ENCODE data around the gene ROBO1. TPM values are rescaled to one million over a fixed set of nuclear protein-coding genes. Genes with fewer than 3 reads are reported as not detected.
"Not testable (repeated sequence)": the region's sequence is repeated elsewhere in the genome, so short reads cannot be mapped to it uniquely, and the experiment has no call there.

Gene ROBO1
- total RNA-seq, 1 donor from 2014 or later, result 0.11 TPM

DNA sequence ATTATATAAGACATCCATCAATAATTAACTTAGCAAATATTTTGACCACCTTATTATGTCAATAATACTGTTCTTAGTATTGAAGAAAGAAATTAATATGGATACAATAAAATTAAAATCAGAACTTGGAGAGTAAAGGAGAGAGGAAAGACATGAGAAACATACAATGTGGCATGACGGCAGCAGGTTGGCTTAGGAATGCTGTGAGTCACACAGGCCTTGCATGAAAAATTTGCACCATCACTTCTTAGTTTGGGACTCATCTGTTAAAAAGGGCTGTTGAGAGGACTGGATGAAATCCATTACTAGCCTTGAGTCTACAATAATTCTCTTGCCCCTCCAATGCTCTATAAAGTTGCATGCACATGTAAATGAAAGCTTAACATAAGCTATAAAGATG lies 880.8 kb downstream of the ROBO1 start:
- intact Hi-C loops (cut with micrococcal nuclease), result no loop called here

DNA sequence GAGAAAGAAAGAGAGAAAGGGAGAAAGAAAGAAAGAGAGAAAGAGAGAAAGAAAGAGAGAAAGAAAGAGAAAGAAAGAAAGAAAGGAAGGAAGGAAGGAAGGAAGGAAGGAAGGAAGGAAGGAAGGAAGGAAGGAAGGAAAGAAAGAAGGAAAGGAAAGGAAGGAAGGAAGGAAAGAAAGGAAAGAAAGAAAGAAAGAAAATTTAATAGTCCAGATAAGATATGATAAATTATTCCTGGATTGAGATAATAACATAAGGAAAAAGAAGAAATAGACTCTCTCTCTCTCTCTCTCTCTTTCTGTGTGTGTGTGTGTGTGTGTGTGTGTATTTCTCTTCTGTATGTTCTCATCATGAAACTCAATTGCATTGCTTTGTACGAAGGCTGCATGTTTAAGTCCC lies 883.2 kb downstream of the ROBO1 start:
- intact Hi-C loops (cut with micrococcal nuclease), result not testable (repeated sequence)

DNA sequence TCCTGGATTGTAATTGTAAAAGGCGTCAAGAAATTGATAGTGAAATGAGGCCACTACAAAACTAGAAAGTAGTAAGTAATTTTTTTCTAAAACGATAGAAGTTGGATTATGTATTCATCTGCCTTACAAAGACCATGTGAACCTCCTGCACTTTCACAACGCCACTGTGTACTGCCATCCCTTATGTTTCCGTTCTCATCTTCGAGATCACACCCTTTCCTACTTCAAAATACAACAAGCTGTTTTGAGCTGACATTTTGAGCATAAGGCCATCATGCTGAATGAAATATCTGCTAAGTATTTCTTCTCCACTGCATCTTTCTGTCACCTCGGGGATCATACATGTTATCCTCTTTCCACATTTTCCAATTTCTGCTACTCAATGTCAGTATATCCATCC lies 885.5 kb downstream of the ROBO1 start:
- intact Hi-C loops (cut with micrococcal nuclease), result no loop called here

DNA sequence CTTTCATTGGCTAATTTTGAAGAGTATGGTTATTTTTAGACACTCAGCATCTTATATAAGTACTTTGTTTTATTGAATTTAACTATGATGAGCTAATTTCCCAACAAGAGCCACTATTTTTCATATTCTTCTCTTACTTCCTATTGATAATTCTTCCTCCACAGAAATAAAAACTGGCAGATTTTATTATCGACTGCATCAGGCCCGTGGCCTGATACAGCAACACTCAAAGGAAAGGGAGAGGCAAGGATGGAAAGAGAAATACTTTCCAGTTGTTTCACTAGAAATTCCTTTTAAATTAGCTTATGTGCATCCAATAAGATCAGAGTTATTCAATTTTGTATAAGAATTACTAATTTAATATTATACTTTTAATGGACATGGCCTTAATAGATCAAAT lies 886.3 kb downstream of the ROBO1 start:
- intact Hi-C loops (cut with micrococcal nuclease), result no loop called here

DNA sequence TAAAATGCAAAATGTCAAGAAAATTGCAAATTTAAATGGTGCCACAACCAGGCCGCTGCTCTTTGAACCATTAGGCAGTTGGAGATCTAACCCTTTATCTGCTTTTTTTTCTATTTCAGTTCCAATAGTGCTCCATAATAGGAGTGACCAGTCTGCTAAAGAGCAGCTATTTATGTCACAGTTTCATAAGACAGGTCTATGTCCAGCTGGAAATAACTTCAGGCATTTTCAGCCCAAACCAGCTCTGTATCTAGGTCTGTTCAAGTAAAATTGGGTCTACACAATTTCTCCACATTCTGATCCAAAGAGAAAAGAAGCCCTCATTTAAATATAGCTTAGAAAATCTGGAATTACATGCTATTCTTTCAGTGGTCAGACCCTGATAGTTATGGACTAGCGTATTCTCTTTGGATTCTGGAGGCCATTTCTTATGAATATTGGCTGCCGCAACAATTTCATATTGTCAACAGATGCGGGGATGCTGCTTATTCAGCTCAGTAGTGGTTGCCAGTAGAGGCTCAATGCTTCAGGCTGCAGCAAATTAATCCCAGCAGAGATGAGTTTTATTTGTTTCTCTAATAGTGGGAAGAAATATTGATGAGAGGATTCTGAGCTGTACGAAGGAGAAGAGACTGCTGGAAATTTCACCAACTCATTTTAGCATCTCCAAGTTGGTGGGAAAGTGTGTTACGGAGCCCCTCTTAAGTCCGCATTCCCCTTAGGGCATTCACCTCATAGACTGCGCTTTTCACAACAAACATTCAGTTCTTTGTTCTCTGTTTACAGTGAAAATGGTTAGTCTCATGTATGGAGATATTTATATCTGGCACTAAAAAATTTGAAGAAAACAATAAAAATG lies 887.0 kb downstream of the ROBO1 start:
- intact Hi-C loops (cut with micrococcal nuclease), result no loop called here

DNA sequence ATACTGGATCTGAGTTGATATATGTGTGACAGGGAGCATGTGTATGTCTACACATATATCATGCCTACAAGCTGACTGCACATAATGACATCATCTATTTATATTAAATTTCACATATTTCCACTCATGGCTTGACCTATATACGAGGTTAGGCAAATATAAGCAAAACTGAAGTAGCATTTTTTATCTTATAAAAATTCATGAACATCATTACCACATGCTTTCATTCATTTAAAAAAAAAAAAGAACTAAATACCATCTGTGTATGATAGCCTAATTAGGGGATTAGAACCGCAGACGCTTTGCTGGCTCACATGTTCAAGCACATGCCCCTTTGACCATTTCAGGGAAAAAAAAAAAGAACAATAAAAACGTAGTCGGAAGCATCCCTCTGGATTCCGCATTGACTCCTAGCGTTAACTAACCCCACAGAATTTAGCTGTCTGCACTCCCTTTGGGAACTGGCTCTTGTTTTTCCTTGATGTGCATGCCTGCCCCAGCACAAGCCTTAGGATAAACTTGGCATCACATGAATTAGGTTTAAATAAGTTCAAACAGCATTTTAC lies 888.4 kb downstream of the ROBO1 start:
- intact Hi-C loops (cut with micrococcal nuclease), result no loop called here

DNA sequence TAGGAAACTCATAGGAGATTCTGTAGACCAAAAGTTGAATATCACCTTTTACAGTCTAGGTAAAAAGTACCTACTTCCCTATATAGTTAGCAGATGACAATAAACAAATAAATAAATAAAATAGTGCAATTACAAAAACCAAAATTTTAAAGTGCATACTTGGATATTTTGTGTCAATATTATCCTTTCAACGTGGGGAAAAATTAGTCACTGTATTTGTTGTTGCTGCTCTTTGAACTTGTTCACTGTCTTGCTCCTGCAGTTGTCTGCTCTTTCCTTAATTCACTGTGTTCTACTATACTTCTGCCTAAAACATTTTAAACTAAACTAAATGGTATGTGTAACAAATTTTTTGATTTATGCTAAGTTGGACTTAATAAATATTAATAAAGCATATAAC lies 889.0 kb downstream of the ROBO1 start:
- intact Hi-C loops (cut with micrococcal nuclease), result no loop called here

DNA sequence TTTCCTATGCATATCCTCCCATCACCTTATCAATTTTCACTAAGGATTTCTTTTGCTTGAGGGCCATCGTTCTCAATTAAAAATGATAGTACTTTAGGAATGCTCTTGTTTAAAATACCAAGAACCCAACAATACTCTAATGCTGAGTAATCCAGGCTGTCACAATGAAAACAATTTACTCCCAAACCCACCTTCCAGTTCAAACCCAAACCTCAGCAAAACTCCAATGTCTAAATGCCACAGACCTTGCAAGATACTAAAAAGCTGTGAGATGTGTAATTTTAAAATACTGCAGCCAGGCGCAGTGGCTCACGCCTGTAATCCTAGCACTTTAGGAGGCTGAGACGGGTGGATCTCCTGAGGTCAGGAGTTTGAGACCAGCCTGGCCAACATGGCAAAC lies 889.8 kb downstream of the ROBO1 start:
- intact Hi-C loops (cut with micrococcal nuclease), result no loop called here

DNA sequence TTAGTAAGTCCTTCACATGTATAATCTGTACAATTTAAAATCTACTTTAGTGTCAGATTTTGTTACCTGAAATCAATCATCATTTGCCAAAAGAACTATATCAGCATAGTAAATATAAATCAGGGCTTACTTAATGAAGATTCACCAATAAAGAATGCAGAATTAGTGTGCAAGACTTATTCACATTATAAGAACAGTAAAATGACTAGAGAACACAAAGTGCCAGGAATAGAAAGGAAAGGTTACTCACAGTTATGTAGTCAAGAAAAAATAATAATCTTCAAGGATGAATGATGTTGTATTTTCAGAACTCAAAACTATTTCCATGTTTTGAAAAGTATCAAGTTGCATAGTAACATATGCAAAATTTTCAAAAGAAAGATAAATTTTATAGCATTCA lies 891.9 kb downstream of the ROBO1 start:
- intact Hi-C loops (cut with micrococcal nuclease), result no loop called here

DNA sequence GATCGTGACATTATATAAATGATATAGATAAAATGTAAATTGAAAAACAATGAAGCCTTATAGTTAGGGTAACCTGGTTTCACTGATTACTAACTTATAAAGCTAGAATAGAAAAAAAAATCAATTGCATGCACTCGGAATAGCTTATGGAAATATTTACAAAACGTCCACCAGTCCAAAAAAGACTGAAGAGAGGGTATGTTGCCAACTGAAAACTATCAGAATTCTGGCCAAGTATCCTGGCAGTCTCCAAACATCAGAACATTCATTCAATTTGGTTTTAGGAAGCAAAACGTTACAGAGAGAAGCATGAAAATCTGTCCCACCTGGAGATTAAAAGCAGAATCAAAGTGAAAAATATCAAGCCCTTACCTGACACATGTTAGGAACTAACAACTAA lies 892.4 kb downstream of the ROBO1 start:
- intact Hi-C loops (cut with micrococcal nuclease), result no loop called here

DNA sequence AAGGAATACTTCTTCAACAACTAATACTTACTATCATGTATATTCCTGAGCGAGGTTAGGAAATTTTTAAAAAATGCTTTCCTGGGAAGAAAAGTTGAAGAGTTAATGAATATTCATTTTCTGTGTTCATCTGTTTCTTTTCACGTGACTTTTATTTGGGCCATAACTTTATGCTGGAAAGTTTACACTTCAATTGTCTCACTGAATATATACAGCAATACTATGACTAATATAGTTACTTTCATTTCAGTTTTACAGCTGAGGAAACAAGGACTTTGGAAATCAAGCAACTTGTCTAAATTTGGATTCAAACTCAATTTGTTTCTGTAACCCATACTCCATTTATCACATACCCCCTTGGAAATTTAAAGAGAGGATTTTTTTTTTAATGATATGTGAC lies 894.2 kb downstream of the ROBO1 start:
- intact Hi-C loops (cut with micrococcal nuclease), result no loop called here

DNA sequence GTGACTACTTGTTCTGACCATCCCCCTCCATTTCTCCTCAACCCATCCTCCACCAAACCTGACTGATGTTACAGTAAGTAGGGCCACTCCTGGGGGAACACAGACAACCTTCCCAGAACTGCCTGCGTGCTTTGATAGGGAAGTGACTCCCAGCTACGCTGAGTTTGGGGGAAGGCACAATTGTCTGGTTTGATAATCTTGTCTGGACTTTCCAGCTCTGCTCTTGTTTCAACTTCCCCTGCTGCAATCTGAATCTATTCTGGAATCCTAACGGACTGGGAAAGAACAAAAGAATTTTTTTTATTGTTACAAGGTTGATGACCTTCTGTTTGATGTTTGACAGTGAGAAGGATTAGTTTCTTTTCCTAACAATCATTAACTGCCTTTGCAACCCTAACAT lies 895.6 kb downstream of the ROBO1 start:
- intact Hi-C loops (cut with micrococcal nuclease), result no loop called here

DNA sequence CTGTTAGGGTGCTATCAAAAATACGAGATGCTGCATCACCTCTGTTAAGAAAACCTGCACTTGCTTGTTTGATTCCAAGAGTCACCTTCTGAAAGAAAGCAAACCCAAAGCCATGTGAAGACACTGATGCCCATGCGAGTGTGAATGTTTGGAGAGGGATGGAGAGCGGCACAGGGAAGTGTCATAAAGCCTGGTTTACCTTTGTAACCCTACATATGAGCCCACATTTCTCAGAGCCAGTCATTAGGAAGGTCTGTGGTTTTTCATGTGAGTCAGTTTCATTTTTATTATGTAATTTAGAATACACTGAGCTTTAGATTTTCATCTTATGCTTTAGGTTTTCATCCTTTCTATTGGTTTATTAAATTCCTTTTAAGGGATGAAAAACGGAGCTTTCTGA lies 896.8 kb downstream of the ROBO1 start:
- intact Hi-C loops (cut with micrococcal nuclease), result no loop called here

DNA sequence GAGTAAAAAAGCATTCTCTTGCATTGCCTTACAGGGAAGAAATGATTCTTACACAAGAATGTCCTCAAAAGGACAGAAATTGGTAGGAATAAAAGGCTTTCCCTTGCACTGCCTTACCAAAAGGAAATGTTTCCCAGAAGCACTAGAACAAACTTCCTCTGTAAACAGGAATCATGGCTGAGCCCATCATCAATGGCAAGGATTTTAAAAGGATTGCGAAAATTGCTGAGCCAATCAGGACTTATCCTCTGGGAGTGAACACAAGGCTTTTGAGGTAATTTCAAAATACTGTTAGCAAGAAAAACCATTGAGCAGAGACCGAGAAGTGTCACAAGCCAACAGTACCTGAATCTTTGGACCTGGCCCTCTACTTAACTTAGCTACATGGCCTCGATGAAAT lies 897.3 kb downstream of the ROBO1 start:
- intact Hi-C loops (cut with micrococcal nuclease), result no loop called here

DNA sequence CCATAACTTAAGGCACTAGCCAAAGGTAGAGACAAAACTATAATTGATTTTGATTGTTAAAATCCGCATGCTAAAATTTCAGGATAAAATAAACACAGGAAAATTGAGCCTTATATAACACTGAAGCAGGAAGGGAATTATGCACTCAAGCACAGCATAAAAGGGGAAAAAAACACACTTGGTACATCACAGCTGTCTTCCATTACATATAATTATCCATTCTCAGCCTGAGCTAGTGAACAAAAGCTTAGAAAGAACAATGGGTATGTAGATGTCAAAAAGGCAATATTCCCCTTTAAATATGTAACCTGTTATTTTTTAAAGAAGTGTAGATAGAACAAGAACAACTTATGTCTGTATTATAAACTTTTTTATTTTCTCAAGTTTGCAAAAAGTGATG lies 899.2 kb downstream of the ROBO1 start:
- intact Hi-C loops (cut with micrococcal nuclease), result no loop called here

DNA sequence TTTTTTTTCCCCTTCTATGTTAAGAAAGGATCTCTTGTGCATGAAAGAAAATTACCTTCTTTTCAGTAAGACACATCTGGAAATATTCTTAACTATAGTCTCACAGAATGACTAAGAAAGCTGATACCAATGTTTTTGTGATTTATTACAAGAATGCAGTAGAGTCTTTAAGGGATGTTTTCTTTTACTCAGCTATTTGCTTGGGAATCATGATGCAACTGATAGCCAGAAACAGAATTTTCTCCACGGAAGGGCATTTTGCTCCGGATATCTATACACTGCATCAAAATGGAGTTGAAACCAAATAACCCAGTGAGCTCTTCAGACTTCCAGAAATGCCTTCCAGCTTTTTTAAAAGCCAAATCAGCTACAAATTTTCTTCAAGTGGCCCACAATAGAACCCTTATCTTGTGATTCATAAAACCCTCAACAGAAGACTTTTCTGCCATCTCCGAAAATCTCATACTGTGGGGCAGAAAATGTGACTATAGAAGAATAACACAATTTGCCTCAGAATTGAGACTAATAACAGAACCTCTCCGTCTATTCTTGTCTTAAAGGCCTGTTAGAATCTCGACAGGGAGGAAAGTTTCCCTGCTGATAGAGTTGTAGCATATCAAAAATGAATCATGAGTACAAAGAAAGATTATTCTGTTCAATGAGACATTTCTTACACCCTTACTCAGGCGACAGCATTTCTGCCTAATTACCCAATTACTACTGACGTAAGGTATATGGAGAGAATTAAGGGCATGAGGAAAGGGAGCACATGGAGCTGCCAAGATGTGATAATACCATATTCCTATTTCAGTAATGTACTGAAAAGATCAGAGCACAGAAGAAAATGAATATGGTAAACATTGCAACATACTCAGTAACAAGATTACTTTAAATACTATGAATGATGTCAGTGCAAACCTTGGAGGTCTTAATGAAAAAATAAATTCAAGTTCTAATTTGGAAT lies 900.1 kb downstream of the ROBO1 start:
- intact Hi-C loops (cut with micrococcal nuclease), result no loop called here

DNA sequence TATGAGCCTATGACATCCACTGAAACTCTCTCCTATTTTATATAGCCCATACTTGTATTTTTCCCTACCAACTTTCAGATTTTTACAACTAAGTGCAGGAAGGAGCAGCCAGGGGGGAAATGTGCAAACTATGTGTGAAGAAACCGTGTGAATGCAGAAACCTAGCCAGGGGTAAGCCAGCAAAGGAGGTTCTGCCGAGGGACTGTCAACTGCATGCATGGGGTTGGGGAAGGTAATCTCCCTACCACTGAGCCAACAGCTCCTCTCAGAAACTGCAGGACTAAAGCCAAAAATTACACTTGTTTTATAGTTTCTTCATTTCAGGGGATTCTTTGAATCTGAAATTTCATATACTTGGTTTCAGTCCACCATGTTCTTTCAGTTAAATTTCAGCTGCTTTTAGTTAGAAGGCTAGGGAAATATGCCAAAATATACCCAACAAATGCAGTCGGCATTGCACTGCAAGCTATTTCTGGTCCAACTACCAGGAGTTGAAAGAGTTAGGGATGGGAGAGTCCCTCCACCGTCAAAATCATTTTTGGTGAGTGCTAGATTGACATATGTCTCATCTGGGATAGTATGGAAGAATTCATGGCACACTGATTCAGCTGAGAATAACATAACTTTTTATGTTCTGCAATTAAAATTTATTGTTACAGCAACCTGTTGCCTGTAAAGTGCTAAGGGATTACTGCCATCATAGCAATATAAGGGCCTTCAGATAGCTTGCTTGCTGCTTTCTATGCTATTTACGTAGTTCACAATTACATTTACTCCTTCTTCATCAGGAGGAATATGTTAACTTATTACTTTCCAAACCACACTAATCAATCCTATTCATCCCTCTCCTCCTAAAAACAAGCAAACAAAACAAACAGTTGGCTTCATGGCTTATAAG lies 904.2 kb downstream of the ROBO1 start:
- intact Hi-C loops (cut with micrococcal nuclease), result no loop called here

DNA sequence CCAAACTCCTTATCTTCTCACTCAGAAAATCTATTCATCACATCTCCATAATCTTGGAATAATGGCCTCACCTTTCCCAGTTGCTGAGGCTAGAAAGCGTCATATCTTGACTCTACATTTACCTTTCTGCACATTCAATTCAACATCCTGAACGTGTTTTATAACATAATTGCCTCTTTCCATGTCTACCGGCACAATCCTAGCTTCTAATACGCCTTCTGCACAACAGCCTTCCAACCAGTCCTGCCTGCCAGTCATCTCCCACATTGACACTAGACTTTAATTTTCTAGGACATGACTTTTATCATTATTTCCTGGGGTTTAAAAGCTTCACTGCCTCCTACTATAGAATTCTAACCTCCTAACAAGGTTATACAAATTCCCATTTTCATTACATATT lies 906.6 kb downstream of the ROBO1 start:
- intact Hi-C loops (cut with micrococcal nuclease), result no loop called here

DNA sequence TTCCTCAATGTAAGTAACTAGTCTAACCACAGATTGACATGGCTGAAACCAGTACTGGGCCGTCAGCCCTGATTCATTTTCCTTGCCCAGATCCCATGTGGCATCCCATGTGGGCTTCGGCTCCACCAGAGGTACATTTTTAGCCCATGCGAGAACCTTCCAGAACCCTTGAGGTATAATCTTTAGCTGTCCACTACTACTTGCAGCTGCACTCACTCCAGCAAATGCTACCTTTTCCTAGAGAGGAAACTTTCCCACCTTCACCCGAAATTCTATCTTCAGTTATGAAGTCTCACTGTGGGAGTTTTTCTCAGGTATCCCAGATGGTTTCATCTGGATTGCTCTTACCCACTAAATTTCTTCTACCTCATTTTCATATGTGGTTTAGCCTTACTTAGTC lies 907.2 kb downstream of the ROBO1 start:
- intact Hi-C loops (cut with micrococcal nuclease), result no loop called here

DNA sequence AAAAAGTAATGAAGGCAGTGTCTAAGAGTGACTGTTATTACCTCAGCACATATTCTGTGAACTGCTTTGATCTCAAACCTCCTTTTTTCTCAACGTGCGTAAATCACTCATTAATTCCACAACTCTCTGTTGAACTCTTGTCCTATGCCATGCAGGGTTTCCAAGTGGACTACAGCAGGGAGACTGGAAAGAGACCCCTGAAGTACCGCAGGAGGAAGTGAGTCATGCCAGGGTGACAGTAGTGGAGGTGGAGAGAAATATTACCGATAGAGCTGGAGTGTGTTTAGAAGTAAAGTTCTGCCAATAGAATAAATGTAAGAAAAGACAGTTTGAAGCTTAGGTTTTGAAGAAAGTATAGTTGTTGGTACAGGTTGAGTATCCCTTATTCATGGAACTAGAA lies 908.9 kb downstream of the ROBO1 start:
- intact Hi-C loops (cut with micrococcal nuclease), result no loop called here

DNA sequence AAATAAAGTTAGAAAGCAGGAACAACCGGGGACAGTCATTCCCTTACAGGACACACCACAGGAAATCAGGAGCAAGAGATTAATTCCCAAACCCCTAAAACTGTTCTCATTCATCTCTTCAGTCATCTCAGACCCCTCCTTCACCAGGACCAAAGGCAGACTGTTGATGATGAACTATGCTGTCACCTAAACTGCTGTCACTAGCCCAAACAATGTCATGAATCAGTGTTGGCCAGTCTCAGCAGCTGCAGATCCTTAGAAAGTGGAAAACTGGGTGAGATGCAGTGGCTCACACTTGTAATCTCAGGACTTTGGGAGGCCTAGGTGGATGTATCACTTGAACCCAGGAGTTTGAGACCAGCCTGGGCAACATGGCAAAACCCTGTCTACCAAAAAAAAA lies 909.6 kb downstream of the ROBO1 start:
- intact Hi-C loops (cut with micrococcal nuclease), result no loop called here

All from T-helper 2 cell treated with Interferon-gamma antibody and Interleukin-4, amounts not matched to agents 100 ng/mL and 5 ng/mL, for 36 hours (primary cell).